SHP77 treated with DMSO at 0.1 percent for 48 hours (cell line): Measurements from ENCODE around the gene MEIG1.
"Not testable (repeated sequence)": the region's sequence is repeated elsewhere in the genome, so short reads cannot be mapped to it uniquely, and the experiment has no call there.

ENCODE experiments used
- DNase-seq: peaks from one replicate; lab custom pipeline; 2025; lab: John Stamatoyannopoulos, UW

MEIG1 gene

GRCh38 chr10:14954934-14955333 is 4.3 kb upstream of the MEIG1 start:
- DNase-seq: no peak

GRCh38 chr10:14958872-14959220 is 342 bp upstream of the MEIG1 start:
- no peak for DNase-seq

- no peak for DNase-seq
Observed at GRCh38 chr10:14967897-14968296, 8.7 kb downstream of the MEIG1 start.

- no peak for DNase-seq
Observed at GRCh38 chr10:14971867-14972448, 12.8 kb downstream of the MEIG1 start.

GRCh38 chr10:14974153-14974998 is 15.2 kb downstream of the MEIG1 start:
- DNase-seq: not testable (repeated sequence)

- DNase-seq: no peak
Observed at GRCh38 chr10:14975672-14976273, 16.6 kb downstream of the MEIG1 start.

- no peak for DNase-seq
Observed at GRCh38 chr10:14982744-14983143, 23.6 kb downstream of the MEIG1 start.

GRCh38 chr10:14989552-14989951 is 30.4 kb downstream of the MEIG1 start:
- DNase-seq: not testable (repeated sequence)

GRCh38 chr10:14991035-14991749 is 32.0 kb downstream of the MEIG1 start:
- DNase-seq: not testable (repeated sequence)

- not testable (repeated sequence) for DNase-seq
Observed at GRCh38 chr10:14992336-14992735, 33.1 kb downstream of the MEIG1 start.

GRCh38 chr10:14993500-14994455 is 34.6 kb downstream of the MEIG1 start:
- DNase-seq: not testable (repeated sequence)

- no peak for DNase-seq
Observed at GRCh38 chr10:14995964-14996565, 36.9 kb downstream of the MEIG1 start.

- not testable (repeated sequence) for DNase-seq
Observed at GRCh38 chr10:15013530-15013929, 54.3 kb downstream of the MEIG1 start.

- no peak for DNase-seq
Observed at GRCh38 chr10:15015451-15015850, 56.3 kb downstream of the MEIG1 start.

GRCh38 chr10:15020966-15021365 is 61.8 kb downstream of the MEIG1 start:
- DNase-seq: not testable (repeated sequence)
